Measurements from ENCODE around the gene HNRNPDL.

GRCh38 chr4:82469791-82470345, 39.6 kb upstream of the HNRNPDL start:
- TF ChIP-seq, protein P1, sequence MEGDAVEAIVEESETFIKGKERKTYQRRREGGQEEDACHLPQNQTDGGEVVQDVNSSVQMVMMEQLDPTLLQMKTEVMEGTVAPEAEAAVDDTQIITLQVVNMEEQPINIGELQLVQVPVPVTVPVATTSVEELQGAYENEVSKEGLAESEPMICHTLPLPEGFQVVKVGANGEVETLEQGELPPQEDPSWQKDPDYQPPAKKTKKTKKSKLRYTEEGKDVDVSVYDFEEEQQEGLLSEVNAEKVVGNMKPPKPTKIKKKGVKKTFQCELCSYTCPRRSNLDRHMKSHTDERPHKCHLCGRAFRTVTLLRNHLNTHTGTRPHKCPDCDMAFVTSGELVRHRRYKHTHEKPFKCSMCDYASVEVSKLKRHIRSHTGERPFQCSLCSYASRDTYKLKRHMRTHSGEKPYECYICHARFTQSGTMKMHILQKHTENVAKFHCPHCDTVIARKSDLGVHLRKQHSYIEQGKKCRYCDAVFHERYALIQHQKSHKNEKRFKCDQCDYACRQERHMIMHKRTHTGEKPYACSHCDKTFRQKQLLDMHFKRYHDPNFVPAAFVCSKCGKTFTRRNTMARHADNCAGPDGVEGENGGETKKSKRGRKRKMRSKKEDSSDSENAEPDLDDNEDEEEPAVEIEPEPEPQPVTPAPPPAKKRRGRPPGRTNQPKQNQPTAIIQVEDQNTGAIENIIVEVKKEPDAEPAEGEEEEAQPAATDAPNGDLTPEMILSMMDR (conservative IDR thresholded peaks at IDR 0.05; ENCODE audit: low read length), result no peak
- TF ChIP-seq EZH2phosphoT487 (IDR thresholded peaks at IDR 0.05; ENCODE audit: borderline replicate concordance, low read depth, low read length), result no peak
